ENCODE measurements around the gene CISD3.

DNA sequence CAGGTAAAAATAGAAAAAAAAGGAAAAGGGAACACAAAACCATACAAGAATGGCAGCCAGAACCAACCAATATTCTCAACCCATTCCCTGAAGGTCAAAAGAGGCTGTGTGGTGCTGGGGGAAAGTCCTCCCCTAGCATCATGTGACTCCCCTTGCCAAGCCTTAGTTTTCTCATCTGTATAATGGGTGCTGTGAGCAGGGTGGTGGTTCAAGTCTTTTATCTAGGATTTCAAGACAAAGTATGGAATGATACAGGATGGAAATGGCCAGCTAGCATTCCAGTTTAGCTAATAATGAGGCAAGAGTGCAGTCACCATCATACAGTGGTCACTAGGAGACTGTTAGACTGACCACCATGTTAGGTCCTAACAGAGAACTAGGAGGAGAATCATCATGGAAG is 43.1 kb downstream of the CISD3 start:
- no peak for TF ChIP-seq YY1 (IDR thresholded peaks at IDR 0.05; ENCODE audit: insufficient read depth, insufficient read length)
- TF ChIP-seq SUZ12 (IDR thresholded peaks at IDR 0.05; ENCODE audit: extremely low read depth, insufficient read depth, insufficient read length) = no peak

All from NT2/D1 (cell line).